HEK293 (cell line): Measurements from ENCODE around the gene MCM8.

ENCODE experiments used
- CTCF ChIP-seq: fragments of 450-650 bp; formaldehyde crosslinking; IDR thresholded peaks from 2 replicates; pipeline ENCODE4 v1.5.1; 2016; ENCODE audit warnings: missing biosample characterization, missing genetic modification characterization
- REST ChIP-seq: fragments of 450-650 bp; formaldehyde crosslinking; IDR thresholded peaks from 2 replicates; pipeline ENCODE4 v1.5.1; 2016; ENCODE audit warnings: missing biosample characterization, missing genetic modification characterization
- ZBTB17 ChIP-seq: fragments of 450-650 bp; formaldehyde crosslinking; IDR thresholded peaks from 2 replicates; pipeline ENCODE4 v1.5.1; 2016; ENCODE audit warnings: missing biosample characterization, missing genetic modification characterization
- ZBTB44 ChIP-seq: fragments of 450-650 bp; IDR thresholded peaks from 2 replicates; pipeline ENCODE4 v1.5.1; 2018; ENCODE audit warnings: missing biosample characterization, mild to moderate bottlenecking, missing genetic modification characterization
- ZNF10 ChIP-seq: fragments of 450-650 bp; formaldehyde crosslinking; IDR thresholded peaks from 2 replicates; pipeline ENCODE4 v1.5.1; 2017; ENCODE audit warnings: missing biosample characterization, missing genetic modification characterization
- ZNF114 ChIP-seq: fragments of 450-650 bp; formaldehyde crosslinking; IDR thresholded peaks from 2 replicates; pipeline ENCODE4 v1.5.0; 2017; ENCODE audit warnings: missing biosample characterization, missing genetic modification characterization
- ZNF518A ChIP-seq: fragments of 450-650 bp; formaldehyde crosslinking; conservative IDR thresholded peaks from 2 replicates; pipeline ENCODE4 v1.5.1; 2016; ENCODE audit warnings: low read depth, missing biosample characterization, missing genetic modification characterization
- ZSCAN16 ChIP-seq: fragments of 450-650 bp; formaldehyde crosslinking; IDR thresholded peaks from 2 replicates; pipeline ENCODE4 v1.5.1; 2016; ENCODE audit warnings: missing biosample characterization, missing genetic modification characterization

GRCh38 chr20:5931411-5931810 lies 19.0 kb upstream of the MCM8 start:
- TF ChIP-seq REST (tag by site-specific recombination) (no peak), CTCF (no peak), ZBTB44 (tag by site-specific recombination) (no peak), ZNF114 (tag by site-specific recombination) (no peak), ZBTB17 (tag by site-specific recombination) (no peak), ZNF518A (no peak), ZNF10 (tag by site-specific recombination) (no peak), ZSCAN16 (tag by site-specific recombination) (no peak)
